Progenitor cell of endocrine pancreas (in vitro differentiated cells): ENCODE data around the gene KCNMA1. TPM values are rescaled to one million over a fixed set of nuclear protein-coding genes. Genes with fewer than 3 reads are reported as not detected.

Experiments
- DNase-seq: peaks from one replicate; pipeline ENCODE4 v3.0.0; 2021; ENCODE audit warnings: low spot score; ENCODE audit not compliant: unreplicated experiment
- H3K27ac Mint-ChIP-seq: 2 replicates; pipeline ENCODE4 v1.8.0; 2021; ENCODE audit warnings: mild to moderate bottlenecking, moderate library complexity, mixed read lengths
- H3K27me3 Mint-ChIP-seq: 2 replicates; pipeline ENCODE4 v1.8.0; 2021; ENCODE audit warnings: mixed read lengths
- H3K36me3 Mint-ChIP-seq: 2 replicates; pipeline ENCODE4 v1.8.0; 2022; ENCODE audit warnings: mixed read lengths; ENCODE audit not compliant: insufficient read depth
- H3K4me1 Mint-ChIP-seq: 2 replicates; pipeline ENCODE4 v1.8.0; 2021; ENCODE audit warnings: low read depth, mixed read lengths
- H3K4me3 Mint-ChIP-seq: 2 replicates; pipeline ENCODE4 v1.8.0; 2021; ENCODE audit warnings: low read depth, mild to moderate bottlenecking, moderate library complexity, mixed read lengths
- H3K9me3 Mint-ChIP-seq: 2 replicates; pipeline ENCODE4 v1.8.0; 2021; ENCODE audit warnings: low read depth, mixed read lengths
- total RNA-seq: library from RNA; stranded (reverse); gene quantifications from 2 replicates; pipeline ENCODE4 v1.2.1, GENCODE V29; 2021
- TF ChIP-seq, protein P1 (sequence below): fragments of 200-600 bp; sonication (generic); IDR thresholded peaks from one replicate; pipeline ENCODE4 v1.5.0; 2021; ENCODE audit warnings: antibody characterized with exemption, mild to moderate bottlenecking; ENCODE audit not compliant: unreplicated experiment

Gene KCNMA1
- total RNA-seq, 1 donor from 2014 or later = 5.8 TPM

DNA sequence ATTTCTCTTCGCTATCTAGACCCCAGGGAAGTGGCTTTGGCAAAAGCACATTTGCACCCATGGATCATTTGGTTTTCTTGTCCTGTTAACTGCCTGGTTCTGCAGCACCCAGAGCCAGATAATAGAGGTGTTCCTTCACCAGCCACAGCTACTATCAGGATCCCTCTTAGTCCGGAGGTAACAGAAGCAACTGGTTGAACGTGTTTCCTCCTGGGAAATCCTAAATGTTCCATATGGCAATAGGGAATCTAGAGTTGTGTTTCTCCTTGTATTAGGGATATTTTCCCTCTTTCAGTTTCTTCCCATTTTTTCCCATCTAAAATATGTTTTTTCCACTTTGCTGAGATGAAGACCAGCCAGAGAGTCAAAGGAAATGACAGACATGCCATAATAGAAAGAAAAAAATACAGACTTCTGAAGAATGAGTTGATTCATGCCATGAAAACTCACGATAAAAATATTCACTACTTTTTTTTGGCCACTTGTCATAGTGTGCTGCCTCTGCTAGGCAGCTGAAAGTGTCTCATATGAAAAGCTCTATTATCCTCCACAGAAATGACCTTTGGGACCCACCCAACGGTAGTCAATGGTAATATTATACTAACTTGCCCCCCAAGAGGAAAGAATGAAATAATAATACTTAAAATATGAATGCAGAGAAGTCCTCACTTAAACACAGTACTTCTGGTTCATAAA is 472.8 kb downstream of the KCNMA1 start:
- no peaks in the 10 kb centered on the region for H3K9me3 Mint-ChIP-seq
- H3K4me1 Mint-ChIP-seq = peaks cover 5% of the 10 kb centered on the region
- no peak overlapping the region for H3K27ac Mint-ChIP-seq
- peaks cover 19% of the 10 kb centered on the region for H3K27me3 Mint-ChIP-seq
- no peaks in the 10 kb centered on the region for H3K36me3 Mint-ChIP-seq
- DNase-seq = no peak
- TF ChIP-seq, protein P1, sequence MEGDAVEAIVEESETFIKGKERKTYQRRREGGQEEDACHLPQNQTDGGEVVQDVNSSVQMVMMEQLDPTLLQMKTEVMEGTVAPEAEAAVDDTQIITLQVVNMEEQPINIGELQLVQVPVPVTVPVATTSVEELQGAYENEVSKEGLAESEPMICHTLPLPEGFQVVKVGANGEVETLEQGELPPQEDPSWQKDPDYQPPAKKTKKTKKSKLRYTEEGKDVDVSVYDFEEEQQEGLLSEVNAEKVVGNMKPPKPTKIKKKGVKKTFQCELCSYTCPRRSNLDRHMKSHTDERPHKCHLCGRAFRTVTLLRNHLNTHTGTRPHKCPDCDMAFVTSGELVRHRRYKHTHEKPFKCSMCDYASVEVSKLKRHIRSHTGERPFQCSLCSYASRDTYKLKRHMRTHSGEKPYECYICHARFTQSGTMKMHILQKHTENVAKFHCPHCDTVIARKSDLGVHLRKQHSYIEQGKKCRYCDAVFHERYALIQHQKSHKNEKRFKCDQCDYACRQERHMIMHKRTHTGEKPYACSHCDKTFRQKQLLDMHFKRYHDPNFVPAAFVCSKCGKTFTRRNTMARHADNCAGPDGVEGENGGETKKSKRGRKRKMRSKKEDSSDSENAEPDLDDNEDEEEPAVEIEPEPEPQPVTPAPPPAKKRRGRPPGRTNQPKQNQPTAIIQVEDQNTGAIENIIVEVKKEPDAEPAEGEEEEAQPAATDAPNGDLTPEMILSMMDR = no peak
- H3K4me3 Mint-ChIP-seq = no peak overlapping the region

DNA sequence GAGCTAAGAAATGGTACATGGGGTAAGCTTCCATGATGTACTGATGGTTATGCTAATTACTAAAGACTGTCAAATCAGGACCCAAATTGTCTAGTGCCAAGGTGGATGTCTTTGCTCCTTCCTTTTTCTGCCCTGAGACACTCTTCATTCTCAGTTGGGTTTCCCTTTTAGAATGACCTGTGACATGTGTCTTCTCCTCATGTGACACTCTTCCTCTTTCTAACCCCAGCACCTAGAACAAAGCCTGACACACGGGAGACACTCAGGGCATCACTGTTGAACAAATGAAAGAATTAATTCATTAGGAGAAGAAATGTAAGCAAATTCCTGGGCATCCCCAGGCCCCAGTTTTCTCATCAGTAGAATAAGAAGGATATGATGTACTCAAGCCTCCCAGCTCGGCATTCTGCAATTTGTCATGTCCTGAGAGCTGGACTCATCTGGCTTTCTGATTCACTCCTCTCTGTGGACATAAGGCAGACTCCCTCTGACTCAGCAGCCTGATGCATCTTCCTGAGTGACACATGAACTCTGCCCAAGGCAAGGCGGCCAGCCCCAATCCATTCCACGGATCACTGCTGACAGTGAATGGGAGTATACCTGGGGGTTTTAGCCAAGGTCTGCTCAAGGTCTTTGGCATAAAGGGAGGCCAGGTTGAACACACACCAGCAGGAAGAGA is 473.8 kb downstream of the KCNMA1 start:
- Mint-ChIP-seq H3K27me3 (peaks cover 23% of the 10 kb centered on the region), H3K36me3 (no peaks in the 10 kb centered on the region), H3K27ac (no peak overlapping the region), H3K4me3 (no peak overlapping the region), H3K4me1 (peaks cover 5% of the 10 kb centered on the region), H3K9me3 (no peaks in the 10 kb centered on the region)
- TF ChIP-seq, protein P1 = no peak
- DNase-seq = no peak

DNA sequence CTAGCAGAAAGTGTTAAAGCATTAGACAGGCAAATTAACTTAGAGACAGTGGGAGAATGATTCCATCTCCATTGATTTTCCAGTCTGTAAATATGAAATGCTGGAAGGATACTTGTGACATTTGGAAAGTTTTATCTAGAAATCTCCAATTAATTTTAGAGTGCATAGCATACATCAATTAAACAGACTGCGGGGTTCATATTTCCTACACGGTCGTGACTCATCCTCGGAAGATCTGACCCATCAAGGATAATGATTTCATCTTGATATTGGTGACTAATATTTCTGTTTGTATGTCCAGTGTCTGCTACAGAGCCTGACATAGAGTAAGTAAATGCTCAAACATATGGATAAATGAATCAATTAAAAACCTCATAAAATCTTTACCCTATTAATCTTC is 474.9 kb downstream of the KCNMA1 start:
- no peaks in the 10 kb centered on the region for H3K9me3 Mint-ChIP-seq
- H3K36me3 Mint-ChIP-seq = no peaks in the 10 kb centered on the region
- no peak overlapping the region for H3K27ac Mint-ChIP-seq
- no peak for DNase-seq
- peaks cover 5% of the 10 kb centered on the region for H3K4me1 Mint-ChIP-seq
- TF ChIP-seq, protein P1 = no peak
- H3K4me3 Mint-ChIP-seq = no peak overlapping the region
- peaks cover 23% of the 10 kb centered on the region for H3K27me3 Mint-ChIP-seq

DNA sequence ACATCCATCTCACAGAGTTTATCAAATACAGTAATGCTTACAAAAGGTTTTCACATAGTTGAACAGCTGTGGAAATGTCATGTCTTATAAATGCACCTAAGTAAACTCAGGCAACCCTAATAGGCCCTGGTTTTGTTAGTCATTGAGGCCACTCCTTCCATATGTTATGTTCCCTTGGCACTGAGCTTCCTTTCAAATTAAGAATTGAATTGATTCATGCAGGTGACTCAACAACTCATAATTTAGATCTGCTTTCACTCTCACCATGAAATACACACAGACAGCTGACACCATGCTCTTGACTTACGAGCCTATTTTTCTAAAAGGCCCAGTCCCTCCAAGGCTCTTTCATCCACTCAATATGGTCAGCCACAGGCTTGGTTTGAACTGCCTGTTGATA is 476.9 kb downstream of the KCNMA1 start:
- H3K4me3 Mint-ChIP-seq = no peak overlapping the region
- no peak for DNase-seq
- peaks cover 18% of the 10 kb centered on the region for H3K27me3 Mint-ChIP-seq
- no peaks in the 10 kb centered on the region for H3K9me3 Mint-ChIP-seq
- H3K4me1 Mint-ChIP-seq = peaks cover 7% of the 10 kb centered on the region
- H3K36me3 Mint-ChIP-seq = no peaks in the 10 kb centered on the region
- H3K27ac Mint-ChIP-seq = no peak overlapping the region
- TF ChIP-seq, protein P1 = no peak

DNA sequence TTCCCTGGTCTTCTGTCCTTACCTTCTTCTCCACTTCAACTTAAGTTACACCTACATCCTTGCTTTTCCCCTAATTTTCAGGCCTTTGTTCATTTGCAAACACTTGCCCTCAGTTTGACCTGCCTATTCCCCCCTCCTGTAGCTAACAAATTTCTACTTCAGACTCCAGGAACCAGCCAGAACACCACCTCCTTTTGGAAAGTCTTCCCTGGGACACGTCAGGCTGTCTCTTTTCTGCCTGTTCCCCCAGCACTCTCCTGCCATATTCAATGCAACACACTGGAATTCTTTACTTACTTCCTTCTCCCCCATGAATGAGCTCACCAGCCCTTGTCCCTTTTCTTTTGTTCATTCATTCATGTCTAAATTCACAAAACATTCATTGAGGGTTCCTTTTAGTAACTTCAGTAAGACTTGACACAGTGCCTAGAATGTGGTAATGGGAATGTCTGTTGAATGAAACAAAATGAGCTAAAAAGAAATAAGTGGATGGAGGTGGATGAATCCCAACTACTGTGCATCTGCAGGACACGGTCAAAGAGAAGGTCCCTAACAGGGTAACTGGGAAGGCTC is 478.0 kb downstream of the KCNMA1 start:
- TF ChIP-seq, protein P1 = no peak
- peaks cover 5% of the 10 kb centered on the region for H3K4me1 Mint-ChIP-seq
- no peaks in the 10 kb centered on the region for H3K36me3 Mint-ChIP-seq
- H3K27me3 Mint-ChIP-seq = peaks cover 14% of the 10 kb centered on the region
- H3K27ac Mint-ChIP-seq = no peak overlapping the region
- no peaks in the 10 kb centered on the region for H3K9me3 Mint-ChIP-seq
- no peak overlapping the region for H3K4me3 Mint-ChIP-seq
- DNase-seq = no peak
